GM18867 (cell line): Measurements from ENCODE around the gene SOAT2.
"Not testable (repeated sequence)": the region's sequence is repeated elsewhere in the genome, so short reads cannot be mapped to it uniquely, and the experiment has no call there.

Source experiments
- ATAC-seq: cut with Tn5 transposase; IDR thresholded peaks from one replicate; pipeline ENCODE4 v1.9.1; 2021; ENCODE audit warnings: mild to moderate bottlenecking, moderate library complexity; ENCODE audit not compliant: unreplicated experiment

The SOAT2 gene

GRCh38 chr12:53133722-53134121 lies 30.4 kb downstream of the SOAT2 start:
- ATAC-seq, result no peak

- ATAC-seq, result no peak
Measured at GRCh38 chr12:53143355-53143754, 40.1 kb downstream of the SOAT2 start.

GRCh38 chr12:53145383-53146260 lies 42.3 kb downstream of the SOAT2 start:
- ATAC-seq, result no peak

GRCh38 chr12:53147181-53147580 lies 43.9 kb downstream of the SOAT2 start:
- no peak for ATAC-seq

GRCh38 chr12:53147653-53148052 lies 44.4 kb downstream of the SOAT2 start:
- no peak for ATAC-seq

- ATAC-seq, result no peak
Measured at GRCh38 chr12:53151039-53151438, 47.8 kb downstream of the SOAT2 start.

GRCh38 chr12:53152390-53152789 lies 49.1 kb downstream of the SOAT2 start:
- no peak for ATAC-seq

GRCh38 chr12:53159195-53159839 lies 56.0 kb downstream of the SOAT2 start:
- peak; percentile 71 for ATAC-seq

GRCh38 chr12:53160000-53160399 lies 56.7 kb downstream of the SOAT2 start:
- ATAC-seq, result no peak

GRCh38 chr12:53160673-53161072 lies 57.4 kb downstream of the SOAT2 start:
- no peak for ATAC-seq

- no peak for ATAC-seq
Measured at GRCh38 chr12:53161119-53161911, 58.0 kb downstream of the SOAT2 start.

GRCh38 chr12:53163008-53163407 lies 59.7 kb downstream of the SOAT2 start:
- ATAC-seq, result not testable (repeated sequence)

- ATAC-seq, result no peak
Measured at GRCh38 chr12:53166837-53167236, 63.6 kb downstream of the SOAT2 start.

- ATAC-seq, result no peak
Measured at GRCh38 chr12:53169644-53170043, 66.4 kb downstream of the SOAT2 start.

- ATAC-seq, result no peak
Measured at GRCh38 chr12:53170215-53170614, 66.9 kb downstream of the SOAT2 start.

- ATAC-seq, result no peak
Measured at GRCh38 chr12:53170876-53171724, 67.8 kb downstream of the SOAT2 start.

GRCh38 chr12:53171725-53172329 lies 68.5 kb downstream of the SOAT2 start:
- no peak for ATAC-seq

GRCh38 chr12:53172352-53172751 lies 69.1 kb downstream of the SOAT2 start:
- ATAC-seq, result no peak

- ATAC-seq, result no peak
Measured at GRCh38 chr12:53173085-53173715, 69.9 kb downstream of the SOAT2 start.
